Osteocyte (in vitro differentiated cells): ENCODE results near the gene XAGE2. TPM values are rescaled to one million over a fixed set of nuclear protein-coding genes. Genes with fewer than 3 reads are reported as not detected.

Source experiments
- DNase-seq: peaks from one replicate; pipeline ENCODE4 v3.0.0; 2021; ENCODE audit warnings: mixed read lengths; ENCODE audit not compliant: unreplicated experiment; ENCODE audit errors: extremely low spot score
- H3K27ac Mint-ChIP-seq: one replicate; pipeline ENCODE4 v1.8.0; 2021; ENCODE audit warnings: mild to moderate bottlenecking, mixed read lengths; ENCODE audit not compliant: unreplicated experiment
- H3K27me3 Mint-ChIP-seq: one replicate; pipeline ENCODE4 v1.8.0; 2021; ENCODE audit warnings: mixed read lengths; ENCODE audit not compliant: unreplicated experiment
- H3K36me3 Mint-ChIP-seq: one replicate; pipeline ENCODE4 v1.8.0; 2021; ENCODE audit warnings: mixed read lengths; ENCODE audit not compliant: unreplicated experiment
- H3K4me1 Mint-ChIP-seq: one replicate; pipeline ENCODE4 v1.8.0; 2021; ENCODE audit warnings: mixed read lengths; ENCODE audit not compliant: unreplicated experiment
- H3K4me3 Mint-ChIP-seq: one replicate; pipeline ENCODE4 v1.8.0; 2021; ENCODE audit warnings: mild to moderate bottlenecking, moderate library complexity, mixed read lengths; ENCODE audit not compliant: unreplicated experiment
- H3K9me3 Mint-ChIP-seq: one replicate; pipeline ENCODE4 v1.8.0; 2021; ENCODE audit warnings: mixed read lengths; ENCODE audit not compliant: unreplicated experiment
- total RNA-seq: library from RNA; stranded (reverse); gene quantifications from 2 replicates; pipeline ENCODE4 v1.2.1, GENCODE V29; 2021
- TF ChIP-seq, protein P1 (sequence below): fragments of 200-600 bp; sonication (generic); IDR thresholded peaks from 2 replicates; pipeline ENCODE4 v1.5.0; 2021; ENCODE audit warnings: antibody characterized with exemption, mild to moderate bottlenecking, moderate library complexity

The XAGE2 gene
- total RNA-seq, 1 donor from 2014 or later, result not detected

- H3K27me3 Mint-ChIP-seq, result peaks cover 7% of the 10 kb centered on the region
- TF ChIP-seq, protein P1, sequence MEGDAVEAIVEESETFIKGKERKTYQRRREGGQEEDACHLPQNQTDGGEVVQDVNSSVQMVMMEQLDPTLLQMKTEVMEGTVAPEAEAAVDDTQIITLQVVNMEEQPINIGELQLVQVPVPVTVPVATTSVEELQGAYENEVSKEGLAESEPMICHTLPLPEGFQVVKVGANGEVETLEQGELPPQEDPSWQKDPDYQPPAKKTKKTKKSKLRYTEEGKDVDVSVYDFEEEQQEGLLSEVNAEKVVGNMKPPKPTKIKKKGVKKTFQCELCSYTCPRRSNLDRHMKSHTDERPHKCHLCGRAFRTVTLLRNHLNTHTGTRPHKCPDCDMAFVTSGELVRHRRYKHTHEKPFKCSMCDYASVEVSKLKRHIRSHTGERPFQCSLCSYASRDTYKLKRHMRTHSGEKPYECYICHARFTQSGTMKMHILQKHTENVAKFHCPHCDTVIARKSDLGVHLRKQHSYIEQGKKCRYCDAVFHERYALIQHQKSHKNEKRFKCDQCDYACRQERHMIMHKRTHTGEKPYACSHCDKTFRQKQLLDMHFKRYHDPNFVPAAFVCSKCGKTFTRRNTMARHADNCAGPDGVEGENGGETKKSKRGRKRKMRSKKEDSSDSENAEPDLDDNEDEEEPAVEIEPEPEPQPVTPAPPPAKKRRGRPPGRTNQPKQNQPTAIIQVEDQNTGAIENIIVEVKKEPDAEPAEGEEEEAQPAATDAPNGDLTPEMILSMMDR, result no peak
- H3K36me3 Mint-ChIP-seq, result no peaks in the 10 kb centered on the region
- H3K27ac Mint-ChIP-seq, result no peak overlapping the region
- no peak for DNase-seq
- H3K4me1 Mint-ChIP-seq, result no peaks in the 10 kb centered on the region
- no peak overlapping the region for H3K4me3 Mint-ChIP-seq
- H3K9me3 Mint-ChIP-seq, result peaks cover 3% of the 10 kb centered on the region
Observed at GRCh38 chrX:52410439-52411394, 41.9 kb downstream of the XAGE2 start.

GRCh38 chrX:52415304-52415703 lies 46.5 kb downstream of the XAGE2 start:
- Mint-ChIP-seq H3K27ac (no peak overlapping the region), H3K4me3 (no peak overlapping the region), H3K4me1 (no peaks in the 10 kb centered on the region), H3K9me3 (peaks cover 3% of the 10 kb centered on the region), H3K27me3 (no peaks in the 10 kb centered on the region), H3K36me3 (no peaks in the 10 kb centered on the region)
- no peak for DNase-seq
- TF ChIP-seq, protein P1, result no peak

GRCh38 chrX:52416816-52417215 lies 48.0 kb downstream of the XAGE2 start:
- H3K4me1 Mint-ChIP-seq, result no peaks in the 10 kb centered on the region

DNA sequence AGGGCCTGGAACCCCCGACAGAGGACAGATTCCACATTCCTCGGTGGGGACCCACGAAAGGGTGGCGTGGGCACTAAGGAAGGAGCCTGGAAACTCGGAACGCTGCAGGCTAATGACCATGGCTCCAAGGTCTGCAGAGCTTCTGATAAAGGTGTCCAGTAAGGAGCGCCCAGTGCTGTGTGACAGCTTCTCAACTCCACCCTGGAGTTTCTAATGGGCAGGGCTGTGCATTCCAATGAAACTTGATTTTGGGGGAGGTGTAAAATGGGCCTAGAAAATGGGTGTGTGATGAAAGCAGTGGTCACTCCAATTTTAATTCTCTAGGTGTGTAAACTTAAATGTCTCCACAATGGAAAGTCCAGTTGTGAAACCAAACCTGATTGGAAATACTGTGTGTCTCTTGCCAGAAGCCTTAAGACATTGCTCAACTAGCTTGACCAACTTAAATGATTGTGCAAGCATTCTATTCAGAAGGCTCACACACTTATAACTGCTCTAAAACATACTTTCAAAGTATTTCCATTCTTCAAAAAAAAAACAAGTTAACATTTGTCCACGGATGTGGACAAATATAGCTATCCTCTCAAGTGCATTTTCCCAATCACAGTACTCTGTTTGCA lies 52.1 kb downstream of the XAGE2 start:
- DNase-seq, result no peak
- Mint-ChIP-seq H3K4me1 (peaks cover 18% of the 10 kb centered on the region), H3K27me3 (no peaks in the 10 kb centered on the region), H3K9me3 (no peaks in the 10 kb centered on the region), H3K4me3 (no peak overlapping the region), H3K27ac (no peak overlapping the region), H3K36me3 (no peaks in the 10 kb centered on the region)
- TF ChIP-seq, protein P1, result no peak

More at GRCh38 chrX:52416816-52417215, 48.0 kb downstream of the XAGE2 start:
- Mint-ChIP-seq H3K27ac (no peak overlapping the region), H3K9me3 (peaks cover 3% of the 10 kb centered on the region), H3K27me3 (no peaks in the 10 kb centered on the region), H3K36me3 (no peaks in the 10 kb centered on the region), H3K4me3 (no peak overlapping the region)
- no peak for DNase-seq
- TF ChIP-seq, protein P1, result no peak

GRCh38 chrX:52422884-52423283 lies 54.1 kb downstream of the XAGE2 start:
- TF ChIP-seq, protein P1, result no peak
- no peak overlapping the region for H3K4me3 Mint-ChIP-seq
- no peak overlapping the region for H3K27ac Mint-ChIP-seq
- H3K27me3 Mint-ChIP-seq, result no peaks in the 10 kb centered on the region
- DNase-seq, result no peak
- H3K36me3 Mint-ChIP-seq, result no peaks in the 10 kb centered on the region
- H3K4me1 Mint-ChIP-seq, result peaks cover 21% of the 10 kb centered on the region
- no peaks in the 10 kb centered on the region for H3K9me3 Mint-ChIP-seq
